Calu3 (cell line): ENCODE data around the gene CHSY3. TPM values are rescaled to one million over a fixed set of nuclear protein-coding genes. Genes with fewer than 3 reads are reported as not detected.

Source experiments
- BruUV-seq: library from RNA; stranded (reverse); fragments of 400-500 nt; replicated peaks from 2 replicates; lab custom pipeline; 2021; lab: Mats Ljungman, UMichigan
- CTCF ChIA-PET: fragments of 300-600 bp; sonication (Branson Sonifier 250); formaldehyde crosslinking; loops from one replicate; lab custom pipeline; 2022; ENCODE audit warnings: antibody characterized with exemption; lab: Charles Lee
- DNase-seq: peaks from one replicate; pipeline ENCODE4 v3.0.0; 2022
- H3K27ac Mint-ChIP-seq: one replicate; pipeline ENCODE4 v1.8.0; 2022; ENCODE audit warnings: mixed read lengths; ENCODE audit not compliant: unreplicated experiment
- H3K27me3 Mint-ChIP-seq: one replicate; pipeline ENCODE4 v1.8.0; 2022; ENCODE audit warnings: mixed read lengths; ENCODE audit not compliant: unreplicated experiment
- H3K36me3 Mint-ChIP-seq: one replicate; pipeline ENCODE4 v1.8.0; 2022; ENCODE audit warnings: mild to moderate bottlenecking, moderate library complexity, mixed read lengths; ENCODE audit not compliant: insufficient read depth, unreplicated experiment
- H3K4me1 Mint-ChIP-seq: one replicate; pipeline ENCODE4 v1.8.0; 2022; ENCODE audit warnings: mild to moderate bottlenecking, low read depth, mixed read lengths; ENCODE audit not compliant: unreplicated experiment
- H3K4me3 Mint-ChIP-seq: one replicate; pipeline ENCODE4 v1.8.0; 2022; ENCODE audit warnings: mild to moderate bottlenecking, low read depth, moderate library complexity, mixed read lengths; ENCODE audit not compliant: unreplicated experiment
- H3K9me3 Mint-ChIP-seq: one replicate; pipeline ENCODE4 v1.8.0; 2022; ENCODE audit warnings: low read depth, mixed read lengths; ENCODE audit not compliant: unreplicated experiment
- CTCF ChIP-seq: fragments of 200-600 bp; IDR thresholded peaks from one replicate; pipeline ENCODE4 v1.8.0; 2022; ENCODE audit warnings: antibody characterized with exemption; ENCODE audit not compliant: unreplicated experiment
- intact Hi-C: fragments of 100-400 bp; cut with micrococcal nuclease; formaldehyde crosslinking; loops from one replicate; pipeline ENCODE4 v1.10.0; 2022; ENCODE audit not compliant: unreplicated experiment
- total RNA-seq: library from RNA; stranded (reverse); gene quantifications from 2 replicates; pipeline ENCODE4 v1.2.3, GENCODE V29; 2022

Gene CHSY3
- total RNA-seq, 1 experiment from 2014 or later: 1.5 TPM

- TF ChIP-seq CTCF: no peak
- Mint-ChIP-seq H3K4me1 (peaks cover 23% of the 10 kb centered on the region), H3K4me3 (peak overlapping the region; percentile 80), H3K9me3 (no peaks in the 10 kb centered on the region), H3K27ac (no peak overlapping the region), H3K36me3 (peaks cover 28% of the 10 kb centered on the region), H3K27me3 (peaks cover 30% of the 10 kb centered on the region)
- CTCF ChIA-PET: no interaction called here
- intact Hi-C loops: loop anchor here (5.0 to 10.0 kb wide), 3 partner anchors 237 to 820 kb away; no protein-coding TSS in a partner anchor
- BruUV-seq: no TSS peak
- peak; percentile 21 for DNase-seq
These were observed 605 bp downstream of the CHSY3 start for GRCh38 chr5:129904667-129905472.

- no TSS peak for BruUV-seq
- H3K4me3 Mint-ChIP-seq: peak overlapping the region; percentile 80
- TF ChIP-seq CTCF: no peak
- CTCF ChIA-PET: no interaction called here
- intact Hi-C loops: loop anchor here (10.0 kb wide), 2 partner anchors 639 to 819 kb away; no protein-coding TSS in a partner anchor
- no peak for DNase-seq
- peak overlapping the region; percentile 62 for H3K27ac Mint-ChIP-seq
- peaks cover 28% of the 10 kb centered on the region for H3K36me3 Mint-ChIP-seq
- no peaks in the 10 kb centered on the region for H3K9me3 Mint-ChIP-seq
- peaks cover 30% of the 10 kb centered on the region for H3K27me3 Mint-ChIP-seq
- H3K4me1 Mint-ChIP-seq: peaks cover 23% of the 10 kb centered on the region
These were observed 1.4 kb downstream of the CHSY3 start for GRCh38 chr5:129905473-129906176.

GRCh38 chr5:129906177-129906887 lies 2.1 kb downstream of the CHSY3 start:
- no TSS peak for BruUV-seq
- Mint-ChIP-seq H3K27me3 (peaks cover 30% of the 10 kb centered on the region), H3K4me3 (peak overlapping the region; percentile 80), H3K27ac (peak overlapping the region; percentile 62), H3K4me1 (peaks cover 23% of the 10 kb centered on the region), H3K9me3 (no peaks in the 10 kb centered on the region), H3K36me3 (peaks cover 28% of the 10 kb centered on the region)
- no peak for TF ChIP-seq CTCF
- intact Hi-C loops: loop anchor here (10.0 kb wide), 2 partner anchors 638 to 818 kb away; no protein-coding TSS in a partner anchor
- CTCF ChIA-PET: no interaction called here
- DNase-seq: peak; percentile 6

- Mint-ChIP-seq H3K27ac (no peak overlapping the region), H3K36me3 (peaks cover 19% of the 10 kb centered on the region), H3K4me3 (no peak overlapping the region), H3K4me1 (peaks cover 15% of the 10 kb centered on the region), H3K9me3 (no peaks in the 10 kb centered on the region), H3K27me3 (peaks cover 17% of the 10 kb centered on the region)
- BruUV-seq: no TSS peak
- intact Hi-C loops: loop anchor here (10.0 kb wide), 2 partner anchors 636 to 816 kb away; no protein-coding TSS in a partner anchor
- CTCF ChIA-PET: interaction anchor here (0.8 kb wide), 1 partner anchor 1350 kb away, joined by 3 read pairs; no protein-coding TSS in a partner anchor
- no peak for TF ChIP-seq CTCF
- no peak for DNase-seq
These were observed 5.0 kb downstream of the CHSY3 start for GRCh38 chr5:129909225-129909624.
